ENCODE data around the gene DIAPH2.

Gene DIAPH2

GRCh38 chrX:97517763-97518162, 833.1 kb downstream of the DIAPH2 start:
- Histone ChIP-seq H3K27ac (ENCODE audit: extremely low read depth, low read depth, low read length) (no peak overlapping the region), H3K4me1 (ENCODE audit: control insufficient read depth, insufficient read depth, low read length) (no peaks in the 10 kb centered on the region), H3K9me3 (ENCODE audit: control insufficient read depth, insufficient read depth, low read depth, low read length) (no peaks in the 10 kb centered on the region), H3K4me3 (ENCODE audit: low read depth, low read length) (no peak overlapping the region), H3K36me3 (ENCODE audit: control insufficient read depth in 2 of 2, insufficient read depth in 1 of 2, low read length in 2 of 2) (no peaks in the 10 kb centered on the region)
- CTCF ChIA-PET = interaction anchor here (0.7 kb wide), 1 partner anchor 1305 kb away, joined by 3 read pairs; no protein-coding TSS in a partner anchor
- POLR2A ChIA-PET = no interaction called here
- TF ChIP-seq ZNF785 (tag by site-specific recombination; IDR thresholded peaks at IDR 0.05) (no peak), ZFP3 (tag by site-specific recombination; IDR thresholded peaks at IDR 0.05; ENCODE audit: low read depth) (no peak), ZNF37A (tag by site-specific recombination; IDR thresholded peaks at IDR 0.05) (no peak), HOXC10 (CRISPR knock-in tag; IDR thresholded peaks at IDR 0.05) (no peak), MYNN (tag by site-specific recombination; IDR thresholded peaks at IDR 0.05; ENCODE audit: borderline replicate concordance) (no peak), TCF7L2 (IDR thresholded peaks at IDR 0.05; ENCODE audit: borderline replicate concordance, low read depth, low read length) (no peak), ZNF350 (tag by site-specific recombination; IDR thresholded peaks at IDR 0.05) (no peak), ZNF558 (tag by site-specific recombination; IDR thresholded peaks at IDR 0.05) (no peak), ZNF404 (tag by site-specific recombination; IDR thresholded peaks at IDR 0.05) (no peak), ZNF175 (tag by site-specific recombination; IDR thresholded peaks at IDR 0.05) (no peak)

GRCh38 chrX:97522307-97522706, 837.7 kb downstream of the DIAPH2 start:
- H3K4me1 ChIP-seq (ENCODE audit: control insufficient read depth, insufficient read depth, low read length) = no peaks in the 10 kb centered on the region
- no peak for TF ChIP-seq TSHZ1 (tag by site-specific recombination; IDR thresholded peaks at IDR 0.05; ENCODE audit: borderline replicate concordance)
- TF ChIP-seq ZNF248 (tag by site-specific recombination; IDR thresholded peaks at IDR 0.05) = no peak
- no peak for TF ChIP-seq EGR2 (tag by site-specific recombination; IDR thresholded peaks at IDR 0.05; ENCODE audit: low read depth)
- no peak for TF ChIP-seq ZNF366 (tag by site-specific recombination; conservative IDR thresholded peaks at IDR 0.05)
- no peak for TF ChIP-seq MZF1 (tag by site-specific recombination; IDR thresholded peaks at IDR 0.05; ENCODE audit: borderline replicate concordance)
- TF ChIP-seq ZNF777 (tag by site-specific recombination; IDR thresholded peaks at IDR 0.05; ENCODE audit: borderline replicate concordance) = no peak
- TF ChIP-seq ZNF677 (tag by site-specific recombination; IDR thresholded peaks at IDR 0.05) = no peak
- TF ChIP-seq ZNF639 (tag by site-specific recombination; IDR thresholded peaks at IDR 0.05) = no peak
- TF ChIP-seq ZNF2 (tag by site-specific recombination; IDR thresholded peaks at IDR 0.05) = no peak
- TF ChIP-seq ZNF223 (tag by site-specific recombination; IDR thresholded peaks at IDR 0.05) = no peak
- TF ChIP-seq ZBTB20 (tag by site-specific recombination; IDR thresholded peaks at IDR 0.05) = no peak
- TF ChIP-seq, protein P1, sequence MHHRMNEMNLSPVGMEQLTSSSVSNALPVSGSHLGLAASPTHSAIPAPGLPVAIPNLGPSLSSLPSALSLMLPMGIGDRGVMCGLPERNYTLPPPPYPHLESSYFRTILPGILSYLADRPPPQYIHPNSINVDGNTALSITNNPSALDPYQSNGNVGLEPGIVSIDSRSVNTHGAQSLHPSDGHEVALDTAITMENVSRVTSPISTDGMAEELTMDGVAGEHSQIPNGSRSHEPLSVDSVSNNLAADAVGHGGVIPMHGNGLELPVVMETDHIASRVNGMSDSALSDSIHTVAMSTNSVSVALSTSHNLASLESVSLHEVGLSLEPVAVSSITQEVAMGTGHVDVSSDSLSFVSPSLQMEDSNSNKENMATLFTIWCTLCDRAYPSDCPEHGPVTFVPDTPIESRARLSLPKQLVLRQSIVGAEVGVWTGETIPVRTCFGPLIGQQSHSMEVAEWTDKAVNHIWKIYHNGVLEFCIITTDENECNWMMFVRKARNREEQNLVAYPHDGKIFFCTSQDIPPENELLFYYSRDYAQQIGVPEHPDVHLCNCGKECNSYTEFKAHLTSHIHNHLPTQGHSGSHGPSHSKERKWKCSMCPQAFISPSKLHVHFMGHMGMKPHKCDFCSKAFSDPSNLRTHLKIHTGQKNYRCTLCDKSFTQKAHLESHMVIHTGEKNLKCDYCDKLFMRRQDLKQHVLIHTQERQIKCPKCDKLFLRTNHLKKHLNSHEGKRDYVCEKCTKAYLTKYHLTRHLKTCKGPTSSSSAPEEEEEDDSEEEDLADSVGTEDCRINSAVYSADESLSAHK (tag by site-specific recombination; IDR thresholded peaks at IDR 0.05) = no peak
- H3K27ac ChIP-seq (ENCODE audit: extremely low read depth, low read depth, low read length) = no peak overlapping the region
- POLR2A ChIA-PET = no interaction called here
- H3K36me3 ChIP-seq (ENCODE audit: control insufficient read depth in 2 of 2, insufficient read depth in 1 of 2, low read length in 2 of 2) = no peaks in the 10 kb centered on the region
- H3K9me3 ChIP-seq (ENCODE audit: control insufficient read depth, insufficient read depth, low read depth, low read length) = no peaks in the 10 kb centered on the region
- CTCF ChIA-PET = no interaction called here
- H3K4me3 ChIP-seq (ENCODE audit: low read depth, low read length) = no peak overlapping the region

All from HEK293 (cell line).